Activated CD4-positive, alpha-beta T cell treated with anti-CD3 and anti-CD28 coated beads, Interleukin-2, amount 50 U/mL, for 24 hours (primary cell): ENCODE data around the gene DKK2.

ENCODE experiments used
- DNase-seq, 2 donors: peaks; one replicate each; pipeline ENCODE4 v3.0.0-alpha.2; 2020; ENCODE audit warnings: low read depth in 1 of 2, low spot score in 1 of 2

Gene DKK2

DNA sequence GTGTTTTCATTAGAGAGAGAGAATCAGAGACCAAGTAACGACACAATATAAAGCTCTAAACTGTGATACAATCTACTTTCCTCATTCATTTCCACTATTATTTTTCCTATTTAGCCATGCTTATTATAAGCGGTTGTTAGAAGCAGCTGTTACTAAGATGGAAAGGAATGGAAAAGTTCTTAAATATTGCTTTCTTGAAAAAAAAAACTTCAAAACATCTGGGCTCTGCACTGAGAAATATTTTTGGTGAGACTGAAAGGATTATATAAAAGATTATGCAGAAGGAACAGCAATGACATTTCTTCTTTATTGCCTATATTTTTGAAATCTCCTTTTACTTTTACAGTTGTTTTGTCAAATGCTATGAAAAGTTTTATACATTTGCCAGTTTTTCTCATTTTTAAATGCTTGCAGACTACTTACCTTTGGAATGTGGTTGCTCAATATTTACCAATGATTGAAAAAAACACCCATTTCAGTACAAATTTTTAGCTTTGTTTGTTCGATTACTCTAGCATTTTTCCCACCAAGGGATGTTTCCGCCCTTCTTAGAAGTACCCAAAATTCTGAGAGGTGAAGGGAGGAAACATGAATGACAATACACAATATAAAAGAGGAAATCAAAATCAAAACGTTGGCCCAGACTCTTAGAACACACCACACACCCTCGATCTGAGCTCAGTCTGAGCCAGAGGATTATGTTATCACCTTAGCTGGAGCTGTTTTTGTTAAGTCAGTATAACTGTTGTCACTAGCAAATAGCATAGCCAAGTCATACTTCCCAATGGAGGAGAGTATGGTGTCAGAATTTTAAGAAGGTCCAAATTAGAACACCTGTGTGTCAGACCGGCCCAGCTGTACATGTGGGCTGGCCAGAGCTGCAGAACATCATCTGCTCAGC is 18.4 kb downstream of the DKK2 start:
- DNase-seq = no peak

- no peak for DNase-seq
Measured at GRCh38 chr4:107011312-107011711, 24.8 kb downstream of the DKK2 start.

- DNase-seq = no peak
Measured at GRCh38 chr4:107009196-107009968, 26.7 kb downstream of the DKK2 start.

DNA sequence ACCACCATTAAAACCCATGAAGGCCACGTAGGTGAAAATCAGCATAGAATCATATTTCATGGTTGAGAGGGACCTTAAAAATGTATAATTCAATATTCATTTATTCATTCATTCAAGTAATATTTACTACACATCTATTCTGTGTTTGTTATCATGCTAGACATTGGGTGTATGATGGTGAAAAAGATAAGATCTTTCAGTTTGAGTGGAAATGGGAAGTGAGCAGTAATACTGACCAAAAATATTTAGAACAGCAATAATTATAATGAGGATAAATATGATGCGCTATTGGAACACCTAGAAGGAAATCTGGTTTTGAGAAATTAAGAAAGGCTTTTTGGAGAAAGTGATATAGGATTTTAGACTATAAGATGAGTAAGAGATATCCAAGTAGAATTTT is 28.0 kb downstream of the DKK2 start:
- no peak for DNase-seq

DNA sequence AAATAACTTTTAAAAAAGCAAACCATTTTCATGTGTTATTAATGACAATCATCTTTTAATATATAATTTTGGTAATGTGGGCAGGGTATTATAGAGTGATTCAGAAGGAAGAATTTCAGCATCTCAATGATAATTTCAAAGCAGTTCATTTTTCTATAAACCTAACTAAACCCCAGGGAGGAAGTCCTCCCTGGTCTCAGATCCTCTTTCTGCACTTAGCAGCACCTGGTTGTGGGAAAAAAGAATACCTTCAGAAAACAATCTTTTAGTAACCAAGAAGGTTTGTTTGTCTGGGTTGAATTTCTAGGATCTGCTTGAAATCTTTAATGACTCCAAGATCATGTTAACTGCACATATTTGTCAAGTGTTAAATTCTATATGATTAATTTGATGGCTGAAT is 29.9 kb downstream of the DKK2 start:
- DNase-seq = no peak

DNA sequence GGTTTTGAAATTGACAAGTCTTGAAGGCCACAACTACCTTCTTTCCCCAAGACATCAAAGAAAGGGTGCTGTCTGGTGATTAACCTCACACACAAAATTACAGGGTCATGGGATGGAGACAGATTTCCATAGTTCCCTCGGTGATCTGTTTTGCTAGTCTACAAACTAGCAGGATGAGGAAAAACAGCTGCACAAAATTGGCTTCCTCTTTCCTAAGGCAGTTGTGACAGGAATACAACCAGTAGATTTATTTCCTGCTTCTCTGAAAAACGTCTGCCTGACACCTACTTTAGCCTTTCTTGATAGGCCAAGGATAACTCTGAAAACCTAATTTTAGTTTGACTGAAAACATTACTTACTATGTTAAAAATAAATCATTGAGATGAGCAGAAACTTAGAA is 39.6 kb downstream of the DKK2 start:
- DNase-seq = no peak

- DNase-seq = no peak
Measured at GRCh38 chr4:106993827-106994226, 42.3 kb downstream of the DKK2 start.

DNA sequence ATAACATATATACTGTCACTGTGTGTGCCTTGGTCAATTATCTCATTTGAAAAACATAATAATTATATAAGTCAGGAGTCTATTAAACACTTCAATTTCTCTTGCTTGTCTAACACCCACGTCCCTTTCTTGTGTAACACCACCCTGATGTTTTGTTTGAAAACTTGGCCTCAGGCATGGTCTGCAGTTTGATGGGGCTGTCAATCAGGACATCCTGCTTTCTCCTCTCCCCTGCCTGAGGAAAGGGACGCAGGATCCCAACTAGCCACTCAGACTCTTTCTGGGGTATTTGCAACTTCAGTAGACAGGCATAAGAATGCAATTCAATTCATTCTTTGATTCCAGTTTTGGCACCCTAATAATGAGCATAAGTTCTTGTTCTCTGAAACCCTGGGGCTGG is 48.8 kb downstream of the DKK2 start:
- DNase-seq = no peak

DNA sequence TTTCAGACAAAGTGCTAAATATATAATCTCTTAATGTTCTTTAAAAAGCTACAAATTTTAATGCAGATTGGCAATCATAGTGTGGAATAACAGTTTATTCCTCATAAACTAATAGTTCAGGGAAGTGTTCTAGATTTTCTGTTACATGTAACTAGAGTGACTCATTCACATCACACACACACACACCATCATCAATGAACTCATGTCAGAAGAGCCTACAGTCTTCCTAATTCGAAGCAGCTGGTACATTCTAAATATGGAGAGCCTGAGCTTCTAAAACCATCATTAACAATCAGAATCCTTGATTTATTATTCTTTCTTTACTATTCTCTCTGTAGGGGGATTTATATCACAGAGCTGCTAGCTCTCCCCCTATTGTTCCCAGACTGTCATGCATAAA is 49.6 kb downstream of the DKK2 start:
- no peak for DNase-seq

DNA sequence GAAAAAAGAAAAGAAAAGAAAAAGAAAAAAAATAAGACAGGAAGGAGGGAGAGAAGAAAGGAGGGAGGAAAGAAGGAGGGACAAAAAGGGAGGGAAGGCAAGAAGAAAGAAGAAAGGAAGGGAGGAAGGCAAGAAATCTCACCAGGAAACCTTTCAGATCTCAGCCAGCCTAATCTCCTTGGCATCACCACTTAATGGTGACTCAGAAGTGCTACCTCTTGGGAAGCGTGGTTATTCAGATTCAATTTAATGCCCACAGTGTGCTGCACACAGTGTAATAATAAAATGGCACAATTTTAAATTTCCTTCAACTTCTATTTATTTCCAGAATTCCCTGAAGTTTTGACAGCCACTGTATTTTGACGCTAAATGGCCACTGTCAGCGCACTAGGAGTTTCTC is 50.3 kb downstream of the DKK2 start:
- DNase-seq = no peak

DNA sequence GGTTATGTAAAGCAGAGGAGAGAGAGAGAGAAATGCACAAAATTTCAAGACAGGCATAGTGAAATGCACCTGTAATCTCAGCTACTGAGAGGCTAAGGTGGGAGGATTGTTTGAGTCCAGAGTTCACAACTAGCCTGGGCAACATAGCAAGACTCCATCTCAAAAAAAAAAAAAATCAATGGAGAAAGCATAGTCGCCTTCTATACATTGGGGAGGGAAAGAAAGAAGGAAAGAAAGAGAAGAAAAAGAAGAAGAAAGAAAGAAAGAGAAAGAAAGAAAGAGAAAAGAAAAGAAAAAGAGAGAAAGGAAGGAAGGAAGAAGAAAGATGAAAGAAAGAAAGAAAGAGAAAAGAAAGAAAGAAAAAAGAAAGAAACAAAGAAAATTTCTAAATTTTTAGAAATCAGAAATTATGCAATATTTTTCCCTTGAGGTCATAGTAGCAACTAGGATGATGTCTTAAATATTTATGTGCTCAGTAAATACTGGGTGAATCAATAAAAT is 53.4 kb downstream of the DKK2 start:
- no peak for DNase-seq

GRCh38 chr4:106981431-106981830 is 54.7 kb downstream of the DKK2 start:
- no peak for DNase-seq

- no peak for DNase-seq
Measured at GRCh38 chr4:106979476-106979875, 56.6 kb downstream of the DKK2 start.

DNA sequence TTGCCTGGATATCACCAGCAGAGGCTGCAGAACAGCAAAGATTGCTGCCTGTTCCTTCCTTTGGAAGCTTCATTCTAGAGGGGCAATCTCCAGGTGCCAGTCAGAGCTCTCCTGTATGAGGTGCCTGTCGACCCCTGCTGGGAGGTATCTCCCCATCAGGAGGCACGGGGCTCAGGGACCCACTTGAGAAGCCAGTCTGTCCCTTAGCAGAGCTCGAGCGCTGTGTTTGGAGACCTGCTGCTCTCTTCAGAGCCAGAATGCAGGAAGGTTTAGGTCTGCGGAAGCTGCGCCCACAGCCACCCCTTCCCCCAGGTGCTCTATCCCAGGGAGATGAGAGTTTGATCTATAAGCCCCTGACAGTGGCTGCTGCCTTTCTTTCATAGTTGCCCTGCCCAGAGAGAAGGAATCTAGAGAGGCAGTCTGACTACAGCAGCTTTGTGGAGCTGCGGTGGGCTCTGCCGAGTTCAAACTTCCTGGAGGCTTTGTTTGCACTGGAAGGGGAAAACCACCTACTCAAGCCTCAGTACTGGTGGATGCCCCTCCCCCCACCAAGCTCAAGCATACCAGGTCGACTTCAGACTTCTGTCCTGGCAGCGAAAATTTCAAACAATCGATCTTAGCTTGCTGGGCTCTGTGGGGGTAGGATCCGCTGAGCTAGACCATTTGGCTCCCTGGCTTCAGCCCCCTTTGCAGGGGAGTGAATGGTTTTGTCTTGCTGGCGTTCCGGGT is 57.9 kb downstream of the DKK2 start:
- DNase-seq = no peak

GRCh38 chr4:106971636-106972035 is 64.5 kb downstream of the DKK2 start:
- DNase-seq = no peak

- DNase-seq = no peak
Measured at GRCh38 chr4:106967892-106968291, 68.2 kb downstream of the DKK2 start.

DNA sequence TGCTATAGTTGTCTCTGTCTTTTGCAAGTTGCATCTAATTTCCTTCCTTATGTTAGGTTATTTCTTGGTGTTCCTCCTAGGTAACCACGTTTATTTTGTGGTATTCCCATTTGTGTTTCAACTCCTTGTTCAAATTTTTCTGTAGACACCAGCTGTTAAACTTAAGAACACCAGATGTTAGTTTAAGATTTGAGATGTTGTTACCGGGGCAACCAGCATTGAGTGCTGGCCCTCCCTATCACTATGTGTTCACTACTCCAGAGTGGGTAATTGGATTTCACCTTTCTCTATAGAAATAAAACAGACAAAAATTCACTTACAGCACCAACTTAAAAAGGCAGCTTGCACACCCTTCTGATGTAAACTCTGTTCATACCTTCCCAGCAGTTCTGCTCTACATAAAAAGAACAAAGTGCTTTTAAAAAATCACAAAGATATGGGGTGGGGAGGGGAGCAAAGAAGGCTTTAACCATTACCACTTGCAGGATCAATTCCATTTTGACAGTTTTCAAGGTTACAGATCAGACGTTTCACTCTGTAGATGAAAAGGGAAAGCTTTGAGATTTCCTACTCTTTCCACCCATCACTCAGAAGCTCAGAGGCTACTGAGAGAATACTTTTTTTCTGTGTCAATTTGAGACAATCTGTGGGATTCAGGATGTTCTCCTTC is 82.9 kb downstream of the DKK2 start:
- no peak for DNase-seq

DNA sequence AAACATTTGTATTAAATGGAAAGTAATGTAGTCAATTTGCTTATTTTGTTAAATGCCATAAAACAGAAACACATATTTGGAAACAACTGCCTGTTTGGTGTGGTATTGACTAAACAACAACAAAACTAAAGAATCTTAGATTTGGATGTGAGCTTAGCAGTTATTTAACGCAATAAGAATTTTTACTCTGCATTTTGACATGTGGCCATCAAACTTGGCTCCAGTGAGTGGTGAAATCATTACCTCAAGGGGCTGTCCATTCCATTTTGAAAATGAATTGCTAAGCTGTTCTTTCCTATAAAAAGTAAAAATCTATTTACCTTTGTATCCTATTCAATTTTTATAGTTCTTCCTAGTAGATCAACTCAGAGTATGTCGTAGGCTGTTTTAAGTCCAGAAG is 84.2 kb downstream of the DKK2 start:
- DNase-seq = no peak

DNA sequence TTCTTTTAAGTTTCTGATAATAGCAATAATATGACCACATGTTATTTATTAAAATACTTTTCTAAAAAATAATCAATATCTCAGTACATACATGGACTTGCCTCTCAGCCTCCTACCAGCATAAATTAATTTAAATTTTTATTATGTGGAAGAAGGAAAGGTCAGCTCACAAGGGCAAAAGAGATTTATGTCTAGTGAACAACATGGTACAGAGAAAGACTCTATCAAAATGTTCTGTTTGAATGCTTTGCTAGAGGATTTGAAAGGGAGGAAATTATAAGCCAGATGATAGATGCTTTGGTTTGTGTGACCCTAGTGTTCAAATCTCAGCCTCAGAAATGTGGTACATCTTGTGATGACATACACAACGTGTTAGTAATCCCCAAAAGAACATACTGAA is 94.3 kb downstream of the DKK2 start:
- DNase-seq = no peak

- no peak for DNase-seq
Measured at GRCh38 chr4:106930522-106930921, 105.6 kb downstream of the DKK2 start.

DNA sequence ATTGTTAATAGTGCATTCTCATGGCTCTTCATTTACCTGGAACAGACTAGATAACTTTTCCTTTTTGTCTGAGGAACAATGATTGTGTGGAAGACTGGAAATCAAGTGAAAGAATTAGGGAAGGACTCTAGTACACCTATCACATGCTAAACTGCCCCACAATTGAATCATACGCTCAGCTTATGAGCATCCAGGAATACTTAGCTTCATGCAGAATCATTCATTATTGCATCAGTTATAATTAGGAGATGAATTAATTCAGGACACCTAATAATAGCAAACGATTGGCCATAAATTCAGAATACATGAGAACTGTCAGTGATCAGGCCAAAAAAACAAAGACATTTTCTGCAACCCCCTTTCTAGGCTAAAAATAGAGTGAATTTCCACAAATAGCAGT is 106.9 kb downstream of the DKK2 start:
- DNase-seq = no peak
